ENCODE data around the gene HSPB9. TPM values are rescaled to one million over a fixed set of nuclear protein-coding genes. Genes with fewer than 3 reads are reported as not detected.

The HSPB9 gene
- total RNA-seq, 1 donor from 2014 or later: not detected

- peak in 1 of 2 donors; percentile 87 for DNase-seq (ENCODE audit: low spot score in 2 of 2)
- Histone ChIP-seq H3K27me3 (no peaks in the 10 kb centered on the region), H3K27ac (no peak within 1 kb of the TSS), H3K4me3 (peak within 1 kb of the TSS; percentile 87 to 98), H3K4me1 (peaks cover 0 to 16% of the 10 kb centered on the region in 2 donors), H3K9me3 (no peaks in the 10 kb centered on the region), H3K36me3 (peaks cover 10 to 25% of the 10 kb centered on the region in 2 donors)
- TF ChIP-seq, protein P1, sequence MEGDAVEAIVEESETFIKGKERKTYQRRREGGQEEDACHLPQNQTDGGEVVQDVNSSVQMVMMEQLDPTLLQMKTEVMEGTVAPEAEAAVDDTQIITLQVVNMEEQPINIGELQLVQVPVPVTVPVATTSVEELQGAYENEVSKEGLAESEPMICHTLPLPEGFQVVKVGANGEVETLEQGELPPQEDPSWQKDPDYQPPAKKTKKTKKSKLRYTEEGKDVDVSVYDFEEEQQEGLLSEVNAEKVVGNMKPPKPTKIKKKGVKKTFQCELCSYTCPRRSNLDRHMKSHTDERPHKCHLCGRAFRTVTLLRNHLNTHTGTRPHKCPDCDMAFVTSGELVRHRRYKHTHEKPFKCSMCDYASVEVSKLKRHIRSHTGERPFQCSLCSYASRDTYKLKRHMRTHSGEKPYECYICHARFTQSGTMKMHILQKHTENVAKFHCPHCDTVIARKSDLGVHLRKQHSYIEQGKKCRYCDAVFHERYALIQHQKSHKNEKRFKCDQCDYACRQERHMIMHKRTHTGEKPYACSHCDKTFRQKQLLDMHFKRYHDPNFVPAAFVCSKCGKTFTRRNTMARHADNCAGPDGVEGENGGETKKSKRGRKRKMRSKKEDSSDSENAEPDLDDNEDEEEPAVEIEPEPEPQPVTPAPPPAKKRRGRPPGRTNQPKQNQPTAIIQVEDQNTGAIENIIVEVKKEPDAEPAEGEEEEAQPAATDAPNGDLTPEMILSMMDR (IDR thresholded peaks at IDR 0.05): no peak
- intact Hi-C loops (cut with DNase I): loop anchor here (5.0 kb wide), 1 partner anchor 36 kb away; no protein-coding TSS in a partner anchor
Observed at GRCh38 chr17:42120770-42121769, 1.5 kb upstream of the HSPB9 start, which contains the start of gene KAT2A. TSS of gene KAT2A (minus strand) at chr17:42121367. CDS start at chr17:42121304, 63 bp downstream.

GRCh38 chr17:42124256-42124655, 1.7 kb downstream of the HSPB9 start:
- intact Hi-C loops (cut with DNase I): loop anchor here (5.0 kb wide), 1 partner anchor 33 kb away; no protein-coding TSS in a partner anchor

GRCh38 chr17:42125565-42125964, 3.0 kb downstream of the HSPB9 start:
- intact Hi-C loops (cut with DNase I): no loop called here
- H3K27ac ChIP-seq: no peak overlapping the region
- peaks cover 0 to 9% of the 10 kb centered on the region in 2 donors for H3K4me1 ChIP-seq
- no peak for DNase-seq (ENCODE audit: low spot score in 2 of 2)
- H3K27me3 ChIP-seq: no peaks in the 10 kb centered on the region
- TF ChIP-seq, protein P1 (IDR thresholded peaks at IDR 0.05): no peak
- H3K36me3 ChIP-seq: peaks cover 52 to 61% of the 10 kb centered on the region in 2 donors
- no peaks in the 10 kb centered on the region for H3K9me3 ChIP-seq
- no peak overlapping the region for H3K4me3 ChIP-seq

More at GRCh38 chr17:42124256-42124655, 1.7 kb downstream of the HSPB9 start:
- H3K27me3 ChIP-seq: no peaks in the 10 kb centered on the region
- TF ChIP-seq, protein P1 (IDR thresholded peaks at IDR 0.05): no peak
- peaks cover 0 to 16% of the 10 kb centered on the region in 2 donors for H3K4me1 ChIP-seq
- peaks cover 40 to 50% of the 10 kb centered on the region in 2 donors for H3K36me3 ChIP-seq
- no peak overlapping the region for H3K27ac ChIP-seq
- no peak for DNase-seq (ENCODE audit: low spot score in 2 of 2)
- H3K4me3 ChIP-seq: no peak overlapping the region
- no peaks in the 10 kb centered on the region for H3K9me3 ChIP-seq

DNA sequence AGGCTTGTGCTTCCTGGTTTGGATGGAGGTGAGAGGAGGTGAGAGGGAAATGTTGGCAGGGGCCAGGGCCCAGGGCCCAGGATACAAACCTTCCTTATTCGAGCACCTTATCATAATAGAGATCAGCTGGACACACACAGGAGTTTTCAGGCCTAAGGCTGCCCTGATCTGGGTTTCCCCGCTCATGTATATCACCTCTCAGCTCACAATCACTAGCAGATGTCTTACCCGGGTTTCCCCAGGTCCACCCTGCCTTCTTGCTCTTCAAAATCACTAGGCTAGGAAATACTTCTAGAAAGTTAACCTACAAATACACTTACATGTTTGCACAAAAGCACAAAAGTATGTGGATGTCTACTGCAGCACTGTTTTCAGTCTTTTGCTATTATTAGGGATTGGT, 4.2 kb downstream of the HSPB9 start:
- TF ChIP-seq, protein P1 (IDR thresholded peaks at IDR 0.05): no peak
- Histone ChIP-seq H3K27ac (no peak overlapping the region), H3K4me1 (peaks cover 0 to 4% of the 10 kb centered on the region in 2 donors), H3K9me3 (no peaks in the 10 kb centered on the region), H3K4me3 (no peak overlapping the region), H3K36me3 (peaks cover 52 to 61% of the 10 kb centered on the region in 2 donors), H3K27me3 (no peaks in the 10 kb centered on the region)
- DNase-seq (ENCODE audit: low spot score in 2 of 2): no peak
- intact Hi-C loops (cut with DNase I): no loop called here

DNA sequence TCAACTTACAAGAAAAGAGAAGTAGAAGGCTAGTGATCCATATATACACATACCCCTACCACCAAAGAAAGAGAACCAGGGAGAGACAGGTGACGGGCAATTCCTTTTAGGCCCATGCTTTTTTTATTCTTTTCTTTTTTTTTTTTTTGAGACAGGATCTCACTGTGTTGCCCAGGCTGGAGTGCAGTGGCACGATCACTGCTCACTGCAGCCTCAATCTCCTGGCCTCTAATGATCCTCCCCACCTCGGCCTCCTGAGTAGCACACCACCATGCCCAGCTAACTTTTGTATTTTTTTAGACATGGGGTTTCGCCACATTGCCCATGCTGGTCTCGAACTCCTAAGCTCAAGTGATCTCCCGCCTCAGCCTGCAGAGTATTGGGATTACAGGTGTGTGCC, 4.8 kb downstream of the HSPB9 start:
- TF ChIP-seq, protein P1 (IDR thresholded peaks at IDR 0.05): no peak
- no peaks in the 10 kb centered on the region for H3K27me3 ChIP-seq
- intact Hi-C loops (cut with DNase I): no loop called here
- no peaks in the 10 kb centered on the region for H3K9me3 ChIP-seq
- H3K27ac ChIP-seq: no peak overlapping the region
- no peak overlapping the region for H3K4me3 ChIP-seq
- no peak for DNase-seq (ENCODE audit: low spot score in 2 of 2)
- peaks cover 0 to 4% of the 10 kb centered on the region in 2 donors for H3K4me1 ChIP-seq
- H3K36me3 ChIP-seq: peaks cover 52 to 61% of the 10 kb centered on the region in 2 donors

Data from ascending aorta (tissue), 2 donors.